ENCODE measurements around the gene KIF13A. TPM values are rescaled to one million over a fixed set of nuclear protein-coding genes. Genes with fewer than 3 reads are reported as not detected.

The KIF13A gene
- total and polyA plus RNA-seq, 2 donors (not counting 3 experiments of a cell fraction or from before 2014, with no cell fraction given) = 24.9 to 65.8 TPM

DNA sequence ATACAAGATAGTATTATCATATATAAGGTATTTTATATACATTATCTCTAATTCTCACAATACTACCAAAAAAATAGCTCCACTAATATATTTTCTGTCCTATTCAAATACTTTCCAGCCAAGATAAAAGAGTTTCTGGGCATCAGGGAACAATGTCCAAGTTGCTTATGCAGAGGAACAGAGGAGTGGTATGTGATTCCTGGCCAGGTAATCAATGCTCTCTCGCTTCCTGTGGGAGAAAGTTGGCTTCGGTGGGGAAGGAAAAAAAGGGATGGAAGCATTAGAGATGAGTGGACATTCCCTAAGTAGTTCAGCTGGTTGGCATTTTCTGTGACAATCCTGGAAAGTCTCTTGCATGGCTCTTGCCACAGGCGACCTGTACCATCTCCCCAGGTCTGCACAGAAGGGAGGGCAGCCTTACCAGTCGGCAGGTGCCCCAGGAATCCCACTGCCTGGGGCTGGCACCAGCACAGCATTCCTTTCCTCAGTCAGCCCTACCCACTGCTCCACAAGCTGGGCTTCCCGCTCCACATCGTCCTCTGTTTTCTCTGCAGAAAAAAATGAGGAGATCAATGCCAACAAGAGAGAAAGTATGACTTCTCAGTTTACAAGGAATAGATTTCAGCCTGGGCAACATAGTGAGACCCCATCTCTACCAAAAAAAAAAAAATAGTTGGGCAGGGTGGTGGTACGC lies 202.2 kb downstream of the KIF13A start:
- ChIA-PET CTCF (interaction anchor here (1.0 kb wide), 1 partner anchor 31 kb away, joined by 3 read pairs; no protein-coding TSS in a partner anchor), POLR2A (no interaction called here)
- H3K9ac ChIP-seq (replicated peaks; ENCODE audit: extremely low read depth, insufficient read depth, low read length) = no peak overlapping the region
- no peaks in the 10 kb centered on the region for H3K79me2 ChIP-seq (ENCODE audit: control insufficient read depth, insufficient read depth, low read length)
- H3K4me2 ChIP-seq (ENCODE audit: insufficient read depth, low read length) = no peak overlapping the region
- no peak for DNase-seq (ENCODE audit: low read depth, low spot score)
- H4K20me1 ChIP-seq (replicated peaks; ENCODE audit: control insufficient read depth, extremely low read depth, insufficient read depth, low read length) = no peaks in the 10 kb centered on the region
- intact Hi-C loops (cut with micrococcal nuclease) = no loop called here
- H3K4me1 ChIP-seq (ENCODE audit: control insufficient read depth, extremely low read depth, insufficient read depth, low read length) = no peaks in the 10 kb centered on the region
- peaks cover 18 to 28% of the 10 kb centered on the region in 2 experiments for H3K36me3 ChIP-seq (ENCODE audit: control insufficient read depth in 2 of 2, extremely low read depth in 1 of 2, insufficient read depth in 2 of 2, low read length in 2 of 2)
- H3K9me3 ChIP-seq (replicated peaks; ENCODE audit: control insufficient read depth, insufficient read depth, low read length) = no peaks in the 10 kb centered on the region
- TF ChIP-seq POLR2A (IDR thresholded peaks at IDR 0.05; ENCODE audit: low read depth, low read length) = no peak
- TF ChIP-seq CTCF (IDR thresholded peaks at IDR 0.05; ENCODE audit: extremely low read depth in 1 of 2, insufficient read depth in 1 of 2, low read depth in 1 of 2, low read length in 2 of 2) = no peak
- TF ChIP-seq EZH2 (IDR thresholded peaks at IDR 0.05; ENCODE audit: borderline replicate concordance, low read depth, low read length, severe bottlenecking) = no peak
- no peak for TF ChIP-seq JUN (IDR thresholded peaks at IDR 0.05; ENCODE audit: borderline replicate concordance, insufficient read depth, insufficient read length, low read depth)
- no peak for TF ChIP-seq MYC (IDR thresholded peaks at IDR 0.05; ENCODE audit: low read depth, low read length)
- TF ChIP-seq GATA2 (IDR thresholded peaks at IDR 0.05; ENCODE audit: insufficient read depth, insufficient read length, low read depth, low read length) = no peak
- TF ChIP-seq FOS (IDR thresholded peaks at IDR 0.05; ENCODE audit: borderline replicate concordance, insufficient read depth, low read length) = no peak
- TF ChIP-seq POLR2AphosphoS5 (IDR thresholded peaks at IDR 0.05; ENCODE audit: insufficient read depth, low read depth, low read length) = no peak
- TF ChIP-seq, protein P1, sequence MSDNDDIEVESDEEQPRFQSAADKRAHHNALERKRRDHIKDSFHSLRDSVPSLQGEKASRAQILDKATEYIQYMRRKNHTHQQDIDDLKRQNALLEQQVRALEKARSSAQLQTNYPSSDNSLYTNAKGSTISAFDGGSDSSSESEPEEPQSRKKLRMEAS (IDR thresholded peaks at IDR 0.05; ENCODE audit: insufficient read depth, insufficient read length) = no peak
- no TSS peak for BruUV-seq (replicated peaks)
- H3K27ac ChIP-seq (ENCODE audit: insufficient read depth, low read depth, low read length) = no peak overlapping the region
- FAIRE-seq = no peak
- H3K27me3 ChIP-seq (ENCODE audit: control insufficient read depth in 2 of 2, insufficient read depth in 2 of 2, low read length in 2 of 2) = no peaks in the 10 kb centered on the region
- H3K9me1 ChIP-seq (replicated peaks; ENCODE audit: control insufficient read depth, extremely low read depth, insufficient read depth, low read length) = no peaks in the 10 kb centered on the region
- dilution Hi-C loops (cut with MboI; ENCODE audit: extremely low pct_ligation_motif_present, low sequenced_read_pairs) = no loop called here
- no peak overlapping the region for H3K4me3 ChIP-seq (replicated peaks in 1 of 3; ENCODE audit: insufficient read depth in 1 of 3, low read depth in 1 of 3, low read length in 3 of 3)
- H2AFZ ChIP-seq (ENCODE audit: low read depth, low read length) = no peak overlapping the region

Data from endothelial cell of umbilical vein (primary cell).